PC-3 (cell line): Measurements from ENCODE around the gene UBASH3B.

ENCODE experiments used
- EZH2 ChIP-seq: fragments of 300-600 bp; sonication (generic); IDR thresholded peaks from one replicate; pipeline ENCODE4 v1.6.1; 2017; ENCODE audit warnings: antibody characterized with exemption, mild to moderate bottlenecking, low read length; ENCODE audit not compliant: unreplicated experiment
- EZH2phosphoT487 ChIP-seq: fragments of 300-600 bp; sonication (generic); IDR thresholded peaks from 2 replicates; pipeline ENCODE4 v1.6.1; 2018; ENCODE audit warnings: mild to moderate bottlenecking, antibody characterized with exemption, low read length, borderline replicate concordance
- TF ChIP-seq, protein P1 (sequence below): fragments of 300-600 bp; sonication (generic); conservative IDR thresholded peaks from 2 replicates; pipeline ENCODE4 v1.5.1; 2017; ENCODE audit warnings: antibody characterized with exemption, low read depth, mild to moderate bottlenecking, low read length

DNA sequence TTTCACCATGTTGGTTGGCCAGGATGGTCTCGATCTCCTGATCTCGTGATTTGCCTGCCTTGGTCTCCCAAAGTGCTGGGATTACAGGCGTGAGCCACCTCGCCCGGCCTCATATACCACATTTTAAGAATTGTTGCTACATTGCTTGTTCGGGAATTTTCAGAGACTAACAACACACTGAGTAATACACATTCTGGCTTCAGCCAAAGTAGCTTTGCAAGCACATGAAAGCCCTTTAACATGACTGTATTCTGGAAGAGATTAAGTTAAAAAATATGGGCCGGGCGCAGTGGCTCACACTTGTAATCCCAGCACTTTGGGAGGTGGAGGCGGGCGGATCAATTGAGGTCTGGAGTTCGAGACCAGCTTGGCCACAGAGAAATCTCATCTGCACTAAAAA, 197.7 kb downstream of the UBASH3B start:
- TF ChIP-seq, protein P1, sequence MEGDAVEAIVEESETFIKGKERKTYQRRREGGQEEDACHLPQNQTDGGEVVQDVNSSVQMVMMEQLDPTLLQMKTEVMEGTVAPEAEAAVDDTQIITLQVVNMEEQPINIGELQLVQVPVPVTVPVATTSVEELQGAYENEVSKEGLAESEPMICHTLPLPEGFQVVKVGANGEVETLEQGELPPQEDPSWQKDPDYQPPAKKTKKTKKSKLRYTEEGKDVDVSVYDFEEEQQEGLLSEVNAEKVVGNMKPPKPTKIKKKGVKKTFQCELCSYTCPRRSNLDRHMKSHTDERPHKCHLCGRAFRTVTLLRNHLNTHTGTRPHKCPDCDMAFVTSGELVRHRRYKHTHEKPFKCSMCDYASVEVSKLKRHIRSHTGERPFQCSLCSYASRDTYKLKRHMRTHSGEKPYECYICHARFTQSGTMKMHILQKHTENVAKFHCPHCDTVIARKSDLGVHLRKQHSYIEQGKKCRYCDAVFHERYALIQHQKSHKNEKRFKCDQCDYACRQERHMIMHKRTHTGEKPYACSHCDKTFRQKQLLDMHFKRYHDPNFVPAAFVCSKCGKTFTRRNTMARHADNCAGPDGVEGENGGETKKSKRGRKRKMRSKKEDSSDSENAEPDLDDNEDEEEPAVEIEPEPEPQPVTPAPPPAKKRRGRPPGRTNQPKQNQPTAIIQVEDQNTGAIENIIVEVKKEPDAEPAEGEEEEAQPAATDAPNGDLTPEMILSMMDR: no peak
- TF ChIP-seq EZH2phosphoT487 (no peak), EZH2 (no peak)
